Limb (tissue), 2 donors: Measurements from ENCODE around the gene USP17L28.
"Not testable (repeated sequence)": the region's sequence is repeated elsewhere in the genome, so short reads cannot be mapped to it uniquely, and the experiment has no call there.

Source experiments
- DNase-seq, 2 donors: peaks; one replicate each; pipeline ENCODE4 v3.0.0-alpha.2; 2016; ENCODE audit errors: extremely low spot score in 2 of 2

Gene USP17L28

GRCh38 chr4:9348593-9348992 is at the start of gene USP17L28:
Gene USP17L28 (plus strand): TSS chr4:9348893. CDS start chr4:9348893, 0 bp downstream.
- not testable (repeated sequence) for DNase-seq

DNA sequence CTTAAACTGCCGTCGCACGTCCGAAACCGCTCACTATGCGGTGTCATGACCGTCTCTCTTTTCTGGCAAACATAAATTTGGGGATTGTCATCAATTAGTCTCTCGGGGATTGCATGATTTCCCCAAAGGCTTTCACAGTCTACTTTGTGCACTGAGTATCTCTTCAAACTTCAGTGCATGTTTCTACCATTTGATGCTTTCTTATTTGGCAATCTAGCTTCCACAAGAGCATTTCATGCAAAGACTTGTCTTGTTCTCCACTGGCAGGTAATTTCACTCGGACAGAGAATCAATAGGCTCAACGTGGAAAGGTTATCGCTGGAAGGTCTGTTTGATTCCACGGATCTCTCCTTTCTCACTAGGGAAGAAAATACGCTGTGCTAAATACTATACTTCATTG is 24.5 kb upstream of the USP17L28 start:
- DNase-seq = not testable (repeated sequence)

DNA sequence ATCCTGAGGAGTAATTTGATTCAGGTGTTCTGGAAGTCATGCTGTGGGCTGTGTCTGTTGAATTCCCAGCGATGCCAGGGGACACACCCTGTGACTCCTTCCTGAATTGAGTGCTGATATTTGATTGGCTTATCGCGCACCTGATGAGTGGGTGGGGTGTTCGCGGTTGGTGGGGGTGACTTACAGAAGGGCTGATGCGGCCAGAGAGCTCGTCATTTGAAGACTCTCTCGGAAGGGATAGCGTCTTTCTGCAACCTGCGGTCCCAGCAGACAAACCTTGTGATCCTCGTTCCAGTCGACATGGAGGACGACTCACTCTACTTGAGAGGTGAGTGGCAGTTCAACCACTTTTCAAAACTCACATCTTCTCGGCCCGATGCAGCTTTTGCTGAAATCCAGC is 23.8 kb upstream of the USP17L28 start, which contains the start of gene USP17L24:
USP17L24 (plus strand) TSS at position 301 of the 400 bp plus-strand sequence; CDS start at position 301, 0 bp downstream.
- not testable (repeated sequence) for DNase-seq

DNA sequence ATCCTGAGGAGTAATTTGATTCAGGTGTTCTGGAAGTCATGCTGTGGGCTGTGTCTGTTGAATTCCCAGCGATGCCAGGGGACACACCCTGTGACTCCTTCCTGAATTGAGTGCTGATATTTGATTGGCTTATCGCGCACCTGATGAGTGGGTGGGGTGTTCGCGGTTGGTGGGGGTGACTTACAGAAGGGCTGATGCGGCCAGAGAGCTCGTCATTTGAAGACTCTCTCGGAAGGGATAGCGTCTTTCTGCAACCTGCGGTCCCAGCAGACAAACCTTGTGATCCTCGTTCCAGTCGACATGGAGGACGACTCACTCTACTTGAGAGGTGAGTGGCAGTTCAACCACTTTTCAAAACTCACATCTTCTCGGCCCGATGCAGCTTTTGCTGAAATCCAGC is 19.1 kb upstream of the USP17L28 start, which contains the start of gene USP17L25:
USP17L25 (plus strand) TSS at position 301 of the 400 bp plus-strand sequence; CDS start at position 301, 0 bp downstream.
- DNase-seq = not testable (repeated sequence)

DNA sequence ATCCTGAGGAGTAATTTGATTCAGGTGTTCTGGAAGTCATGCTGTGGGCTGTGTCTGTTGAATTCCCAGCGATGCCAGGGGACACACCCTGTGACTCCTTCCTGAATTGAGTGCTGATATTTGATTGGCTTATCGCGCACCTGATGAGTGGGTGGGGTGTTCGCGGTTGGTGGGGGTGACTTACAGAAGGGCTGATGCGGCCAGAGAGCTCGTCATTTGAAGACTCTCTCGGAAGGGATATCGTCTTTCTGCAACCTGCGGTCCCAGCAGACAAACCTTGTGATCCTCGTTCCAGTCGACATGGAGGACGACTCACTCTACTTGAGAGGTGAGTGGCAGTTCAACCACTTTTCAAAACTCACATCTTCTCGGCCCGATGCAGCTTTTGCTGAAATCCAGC is 14.3 kb upstream of the USP17L28 start, which contains the start of gene USP17L26:
USP17L26 (plus strand) TSS at position 301 of the 400 bp plus-strand sequence; CDS start at position 301, 0 bp downstream.
- not testable (repeated sequence) for DNase-seq

DNA sequence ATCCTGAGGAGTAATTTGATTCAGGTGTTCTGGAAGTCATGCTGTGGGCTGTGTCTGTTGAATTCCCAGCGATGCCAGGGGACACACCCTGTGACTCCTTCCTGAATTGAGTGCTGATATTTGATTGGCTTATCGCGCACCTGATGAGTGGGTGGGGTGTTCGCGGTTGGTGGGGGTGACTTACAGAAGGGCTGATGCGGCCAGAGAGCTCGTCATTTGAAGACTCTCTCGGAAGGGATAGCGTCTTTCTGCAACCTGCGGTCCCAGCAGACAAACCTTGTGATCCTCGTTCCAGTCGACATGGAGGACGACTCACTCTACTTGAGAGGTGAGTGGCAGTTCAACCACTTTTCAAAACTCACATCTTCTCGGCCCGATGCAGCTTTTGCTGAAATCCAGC is 9.6 kb upstream of the USP17L28 start, which contains the start of gene USP17L5:
USP17L5 (plus strand) TSS at position 301 of the 400 bp plus-strand sequence; CDS start at position 301, 0 bp downstream.
- not testable (repeated sequence) for DNase-seq

- not testable (repeated sequence) for DNase-seq
Measured at GRCh38 chr4:9343848-9344247, 4.8 kb upstream of the USP17L28 start, which contains the start of gene USP17L27. Gene USP17L27 (plus strand): TSS chr4:9344148. CDS start chr4:9344148, 0 bp downstream.

DNA sequence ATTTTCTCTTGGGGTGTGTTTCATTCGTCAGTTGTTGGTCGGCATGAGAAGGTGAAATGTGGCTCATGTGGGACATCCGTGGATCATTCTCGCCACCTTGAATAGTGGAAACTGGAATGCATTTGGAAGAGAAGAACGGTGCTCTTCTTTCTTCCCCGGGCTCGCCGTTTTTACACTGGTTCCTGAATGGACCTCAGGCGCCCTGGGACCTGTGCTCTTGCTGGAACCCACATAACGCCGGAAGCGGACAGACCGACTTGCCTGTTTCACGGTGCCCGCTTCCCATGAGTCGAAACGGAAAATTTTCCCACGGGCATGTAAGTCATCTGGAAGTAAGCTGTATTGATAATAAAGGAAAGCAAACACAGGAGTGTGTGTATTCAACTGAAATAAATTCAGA is 2.2 kb downstream of the USP17L28 start:
- not testable (repeated sequence) for DNase-seq

DNA sequence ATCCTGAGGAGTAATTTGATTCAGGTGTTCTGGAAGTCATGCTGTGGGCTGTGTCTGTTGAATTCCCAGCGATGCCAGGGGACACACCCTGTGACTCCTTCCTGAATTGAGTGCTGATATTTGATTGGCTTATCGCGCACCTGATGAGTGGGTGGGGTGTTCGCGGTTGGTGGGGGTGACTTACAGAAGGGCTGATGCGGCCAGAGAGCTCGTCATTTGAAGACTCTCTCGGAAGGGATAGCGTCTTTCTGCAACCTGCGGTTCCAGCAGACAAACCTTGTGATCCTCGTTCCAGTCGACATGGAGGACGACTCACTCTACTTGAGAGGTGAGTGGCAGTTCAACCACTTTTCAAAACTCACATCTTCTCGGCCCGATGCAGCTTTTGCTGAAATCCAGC is 4.6 kb downstream of the USP17L28 start, which contains the start of gene USP17L29:
USP17L29 (plus strand) TSS at position 301 of the 400 bp plus-strand sequence; CDS start at position 301, 0 bp downstream.
- DNase-seq = not testable (repeated sequence)

DNA sequence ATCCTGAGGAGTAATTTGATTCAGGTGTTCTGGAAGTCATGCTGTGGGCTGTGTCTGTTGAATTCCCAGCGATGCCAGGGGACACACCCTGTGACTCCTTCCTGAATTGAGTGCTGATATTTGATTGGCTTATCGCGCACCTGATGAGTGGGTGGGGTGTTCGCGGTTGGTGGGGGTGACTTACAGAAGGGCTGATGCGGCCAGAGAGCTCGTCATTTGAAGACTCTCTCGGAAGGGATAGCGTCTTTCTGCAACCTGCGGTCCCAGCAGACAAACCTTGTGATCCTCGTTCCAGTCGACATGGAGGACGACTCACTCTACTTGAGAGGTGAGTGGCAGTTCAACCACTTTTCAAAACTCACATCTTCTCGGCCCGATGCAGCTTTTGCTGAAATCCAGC is 14.1 kb downstream of the USP17L28 start, which contains the start of gene USP17L30:
USP17L30 (plus strand) TSS at position 301 of the 400 bp plus-strand sequence; CDS start at position 301, 0 bp downstream.
- DNase-seq = not testable (repeated sequence)

GRCh38 chr4:9379881-9380280 is 31.2 kb downstream of the USP17L28 start:
- DNase-seq = not testable (repeated sequence)

DNA sequence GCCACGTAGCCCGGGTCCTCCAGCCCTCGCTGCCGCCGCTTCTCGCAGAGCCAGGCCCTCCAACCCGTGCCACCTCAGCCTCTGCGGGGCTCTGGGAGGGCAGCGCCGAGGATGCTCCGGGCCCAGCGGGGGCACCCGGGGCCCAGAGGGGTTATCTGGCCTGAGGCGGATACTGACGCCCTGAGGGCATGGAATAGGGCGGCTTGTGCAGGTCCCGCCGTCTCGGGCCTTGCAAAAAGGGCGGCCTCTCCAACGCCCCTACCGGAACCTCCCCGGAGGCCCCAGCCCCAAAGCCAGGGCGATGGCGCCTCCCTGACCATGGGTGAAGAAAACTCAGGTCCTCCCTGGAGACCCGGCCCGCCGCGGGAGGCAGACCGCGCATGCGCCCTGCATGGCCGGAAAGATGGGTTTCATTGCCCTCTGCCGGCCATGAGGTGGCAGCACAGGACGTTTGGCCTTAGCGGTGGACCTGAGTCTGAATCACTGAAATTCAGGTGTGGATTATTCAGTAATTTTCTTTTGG is 32.4 kb downstream of the USP17L28 start:
- peak in 1 of 2 donors; percentile 57 for DNase-seq

GRCh38 chr4:9384126-9384525 is 35.4 kb downstream of the USP17L28 start:
- DNase-seq = no peak

DNA sequence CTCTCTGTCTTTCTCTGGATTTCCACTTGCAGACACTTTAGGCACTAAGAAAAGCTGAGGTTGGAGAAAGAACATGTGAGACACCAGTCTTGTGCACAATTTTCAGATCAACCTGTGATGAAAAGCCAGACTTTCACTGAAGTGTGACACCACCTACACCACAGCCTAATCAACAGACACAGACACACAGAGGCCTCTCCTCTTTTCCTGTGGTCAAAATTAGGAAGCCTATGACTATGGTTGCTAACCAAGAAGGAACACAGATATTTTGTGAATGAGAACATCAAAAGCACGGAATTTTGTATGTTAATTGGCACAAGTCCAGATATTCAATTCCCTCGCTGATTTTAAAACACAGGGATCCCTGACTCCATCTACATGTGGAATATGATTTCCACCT is 40.3 kb downstream of the USP17L28 start:
- DNase-seq = not testable (repeated sequence)
